GM19397 (cell line): ENCODE measurements around the gene PDE7B.

Source experiments
- ATAC-seq: cut with Tn5 transposase; IDR thresholded peaks from one replicate; pipeline ENCODE4 v1.9.1; 2021; ENCODE audit warnings: mild to moderate bottlenecking, moderate library complexity; ENCODE audit not compliant: unreplicated experiment

PDE7B gene

GRCh38 chr6:135922746-135923145 is 71.2 kb downstream of the PDE7B start:
- no peak for ATAC-seq

DNA sequence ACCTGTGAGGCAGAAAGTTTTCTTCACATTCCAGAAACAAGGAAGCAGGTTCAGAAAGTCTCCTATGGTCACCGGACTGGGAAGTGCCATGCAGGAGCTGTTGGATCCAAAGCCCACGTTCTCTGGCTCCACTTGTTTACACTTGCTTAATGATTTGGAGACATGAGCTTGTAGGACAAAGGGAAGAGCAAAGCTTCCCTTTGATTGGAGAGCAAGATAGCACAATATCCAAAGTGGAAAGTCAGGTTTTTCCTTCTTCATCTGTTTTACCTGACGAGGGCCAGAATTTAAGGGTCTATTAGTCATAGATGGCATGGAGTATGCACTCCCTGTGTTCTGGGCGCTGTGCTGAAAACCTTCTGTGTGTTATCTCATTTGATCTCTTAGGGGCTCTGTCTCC is 81.2 kb downstream of the PDE7B start:
- no peak for ATAC-seq

DNA sequence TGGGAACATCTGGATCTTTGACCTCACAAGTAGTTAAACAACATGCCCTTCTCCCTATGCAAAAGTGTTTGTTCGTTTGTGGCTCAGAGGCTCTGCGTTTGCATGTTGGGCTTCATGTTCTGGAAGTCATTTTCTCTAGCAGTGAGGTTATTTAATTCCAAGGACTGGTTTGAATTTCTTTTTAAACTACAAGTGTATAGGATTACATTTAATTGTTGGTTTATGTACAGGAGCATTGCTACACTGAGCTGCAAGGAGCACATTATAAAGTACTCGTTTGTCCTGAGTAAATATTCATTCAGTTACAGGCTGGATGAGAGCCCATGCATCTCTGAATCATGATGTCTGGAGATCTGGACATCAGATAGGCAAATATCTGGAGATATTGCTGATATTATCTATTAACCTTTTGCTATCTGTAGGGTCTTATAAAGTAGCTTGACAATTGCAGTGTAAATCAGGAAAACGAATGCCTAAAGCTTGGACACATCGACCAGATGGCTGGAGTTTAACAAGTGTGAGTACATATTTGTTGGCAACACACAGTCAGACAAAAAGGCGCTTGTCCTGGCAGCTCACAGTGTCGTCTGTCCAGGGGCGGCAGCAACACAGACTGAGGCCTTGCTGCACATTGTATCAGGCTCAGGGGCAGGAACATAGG is 84.6 kb downstream of the PDE7B start:
- no peak for ATAC-seq

GRCh38 chr6:135936606-135937005 is 85.1 kb downstream of the PDE7B start:
- ATAC-seq = no peak

- no peak for ATAC-seq
Measured at GRCh38 chr6:135937106-135937505, 85.6 kb downstream of the PDE7B start.

GRCh38 chr6:135938576-135939207 is 87.2 kb downstream of the PDE7B start:
- no peak for ATAC-seq

DNA sequence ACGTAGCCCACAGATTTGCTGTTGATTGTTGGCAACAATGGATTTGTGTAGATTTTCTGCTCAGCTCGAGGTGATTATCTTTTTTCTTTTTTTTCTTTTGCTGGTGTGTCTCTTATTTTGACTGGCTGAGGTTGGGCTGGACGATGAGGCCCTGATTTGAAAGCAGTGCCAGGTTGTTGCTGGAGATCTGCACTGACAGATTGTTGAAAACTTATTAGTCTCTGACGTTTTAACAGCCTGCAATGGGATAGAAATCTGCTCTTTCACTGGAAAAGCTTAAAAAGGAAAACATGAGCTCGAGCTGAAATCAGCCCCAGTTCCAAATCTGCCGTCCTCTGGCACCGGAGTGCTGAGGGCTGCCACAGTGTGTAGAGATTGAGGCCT is 87.7 kb downstream of the PDE7B start:
- no peak for ATAC-seq

GRCh38 chr6:135940616-135941167 is 89.2 kb downstream of the PDE7B start:
- ATAC-seq = no peak

GRCh38 chr6:135941275-135942025 is 89.9 kb downstream of the PDE7B start:
- no peak for ATAC-seq

- ATAC-seq = no peak
Measured at GRCh38 chr6:135944120-135944519, 92.6 kb downstream of the PDE7B start.

GRCh38 chr6:135946674-135947073 is 95.2 kb downstream of the PDE7B start:
- no peak for ATAC-seq

GRCh38 chr6:135950669-135951068 is 99.2 kb downstream of the PDE7B start:
- no peak for ATAC-seq

GRCh38 chr6:135951169-135951568 is 99.7 kb downstream of the PDE7B start:
- ATAC-seq = no peak

GRCh38 chr6:135953818-135954217 is 102.3 kb downstream of the PDE7B start:
- ATAC-seq = no peak

DNA sequence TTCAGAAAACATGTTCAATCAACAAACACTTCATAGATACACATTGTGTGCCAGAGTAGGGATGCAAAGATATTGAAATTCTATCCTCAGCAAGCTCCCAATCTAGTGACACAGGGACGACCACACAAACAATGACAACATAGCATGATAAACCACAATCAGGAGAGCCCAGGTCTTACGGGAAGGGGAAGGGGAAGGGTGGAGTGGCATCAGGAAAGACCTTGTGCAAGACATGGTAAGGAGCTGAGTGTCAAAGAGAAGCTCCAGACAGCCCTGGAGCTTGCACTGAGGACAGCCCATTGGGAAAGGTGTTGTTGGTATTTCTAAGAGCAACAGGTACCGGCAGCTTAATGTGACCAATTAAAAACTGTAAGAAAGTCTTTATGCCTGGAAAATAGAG is 103.6 kb downstream of the PDE7B start:
- ATAC-seq = no peak

DNA sequence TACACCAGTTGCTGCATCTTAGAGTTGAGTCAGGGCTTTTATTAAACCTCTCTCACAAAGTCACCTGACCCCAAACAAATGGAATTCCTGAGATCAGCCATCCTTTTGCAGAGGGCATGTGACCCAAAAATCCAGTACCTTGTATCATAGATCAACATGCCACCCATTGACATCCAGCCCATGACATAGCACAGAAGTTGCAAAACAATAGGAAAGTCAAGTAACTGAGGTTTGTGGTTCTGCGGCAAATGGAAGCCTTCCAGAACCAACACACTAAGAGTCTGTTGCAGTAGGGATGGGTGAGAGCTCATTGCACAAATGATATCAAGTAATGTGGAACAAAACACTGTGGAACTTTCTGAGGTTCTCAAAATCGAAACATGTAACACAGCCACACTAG is 111.2 kb downstream of the PDE7B start:
- no peak for ATAC-seq

GRCh38 chr6:135970750-135971149 is 119.2 kb downstream of the PDE7B start:
- no peak for ATAC-seq

DNA sequence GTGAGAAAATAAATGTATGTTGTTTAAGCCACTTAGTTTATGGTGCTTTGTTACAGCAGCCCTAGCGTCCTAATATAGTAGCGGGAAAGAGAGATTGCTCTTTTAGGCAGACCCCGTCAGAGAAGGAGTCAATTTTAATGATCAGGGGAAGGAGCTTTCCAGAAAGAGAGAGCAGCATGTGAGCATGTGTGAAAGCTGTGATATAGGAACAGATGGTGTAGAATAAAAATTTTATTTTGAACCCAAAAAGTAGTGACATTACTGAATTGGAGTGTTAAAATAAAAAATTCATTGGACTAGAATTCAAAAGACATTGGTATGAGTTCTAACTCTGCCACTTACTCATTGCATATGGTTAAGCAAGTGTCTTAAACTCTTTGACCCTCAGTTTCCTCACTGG is 119.8 kb downstream of the PDE7B start:
- no peak for ATAC-seq

DNA sequence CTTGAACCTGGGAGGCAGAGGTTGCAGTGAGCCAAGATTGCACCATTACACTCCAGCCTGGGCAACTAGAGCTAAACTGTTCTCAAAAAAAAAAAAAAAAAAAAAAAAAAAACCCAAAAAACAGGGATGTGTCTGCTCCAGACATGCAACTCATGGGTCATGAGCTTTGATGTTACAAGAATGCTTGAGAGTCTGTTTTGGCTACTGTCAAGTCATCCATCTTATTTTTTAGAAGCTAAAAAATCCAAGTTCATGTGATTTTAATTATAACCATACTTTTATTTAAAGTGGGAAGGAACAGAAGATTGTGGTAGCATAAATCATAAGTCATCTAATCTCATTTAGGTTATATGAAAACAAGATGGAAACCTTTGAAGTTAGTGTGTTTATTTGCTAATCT is 120.6 kb downstream of the PDE7B start:
- ATAC-seq = no peak

- ATAC-seq = no peak
Measured at GRCh38 chr6:135972586-135972985, 121.1 kb downstream of the PDE7B start.

GRCh38 chr6:135974426-135974825 is 122.9 kb downstream of the PDE7B start:
- ATAC-seq = no peak

DNA sequence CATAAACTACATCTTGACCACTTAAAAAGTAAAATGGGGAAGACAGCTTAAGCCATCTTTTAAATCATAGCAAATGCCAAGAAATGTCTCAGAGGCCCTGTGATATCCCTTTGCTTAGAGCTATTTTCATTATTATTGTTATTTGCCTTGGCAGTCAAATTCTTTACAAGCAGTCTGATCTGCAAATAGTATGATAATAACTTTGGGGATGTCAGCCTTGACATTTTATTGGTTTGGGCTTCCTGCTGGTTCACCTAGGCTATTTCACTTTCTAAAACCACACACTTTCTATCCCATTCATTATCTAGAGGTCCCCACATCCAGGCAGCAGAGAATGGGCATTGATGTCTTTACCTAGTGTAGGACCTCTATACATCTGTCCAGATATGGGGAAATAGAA is 125.1 kb downstream of the PDE7B start:
- ATAC-seq = no peak
